GM12875 (cell line): Measurements from ENCODE around the gene MAT2A.

Source experiments
- H3K4me3 ChIP-seq: one replicate; pipeline ENCODE4 v1.5.1; 2011; ENCODE audit warnings: low read depth, low read length, control low read depth
- CTCF ChIP-seq: IDR thresholded peaks from 2 replicates; pipeline ENCODE4 v1.5.1; 2011; ENCODE audit warnings: low read depth, mild to moderate bottlenecking, control low read depth, inconsistent platforms, low read length, moderate library complexity, borderline replicate concordance; ENCODE audit not compliant: insufficient read depth

MAT2A gene

GRCh38 chr2:85566265-85566664, 27.3 kb downstream of the MAT2A start:
- no peak for TF ChIP-seq CTCF
- no peak overlapping the region for H3K4me3 ChIP-seq

- no peak overlapping the region for H3K4me3 ChIP-seq
- TF ChIP-seq CTCF: no peak
Measured at GRCh38 chr2:85575739-85576138, 36.8 kb downstream of the MAT2A start.

DNA sequence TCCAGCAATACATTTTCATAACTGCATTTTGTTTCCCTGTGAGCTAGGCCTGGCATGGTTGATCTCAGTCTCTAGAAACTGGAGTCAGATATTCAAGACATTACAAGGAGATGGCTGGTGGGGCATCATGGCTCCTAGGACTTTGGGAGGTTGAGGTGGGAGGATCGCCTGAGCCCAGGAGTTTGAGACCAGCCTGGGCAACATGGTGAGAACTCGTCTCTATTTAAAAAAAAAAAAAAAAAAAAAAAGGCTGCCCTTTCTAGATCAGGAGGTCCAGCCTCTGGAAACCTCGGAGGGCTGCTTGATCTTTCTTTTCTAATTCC, 38.1 kb downstream of the MAT2A start:
- TF ChIP-seq CTCF: no peak
- peak overlapping the region; percentile 51 for H3K4me3 ChIP-seq

DNA sequence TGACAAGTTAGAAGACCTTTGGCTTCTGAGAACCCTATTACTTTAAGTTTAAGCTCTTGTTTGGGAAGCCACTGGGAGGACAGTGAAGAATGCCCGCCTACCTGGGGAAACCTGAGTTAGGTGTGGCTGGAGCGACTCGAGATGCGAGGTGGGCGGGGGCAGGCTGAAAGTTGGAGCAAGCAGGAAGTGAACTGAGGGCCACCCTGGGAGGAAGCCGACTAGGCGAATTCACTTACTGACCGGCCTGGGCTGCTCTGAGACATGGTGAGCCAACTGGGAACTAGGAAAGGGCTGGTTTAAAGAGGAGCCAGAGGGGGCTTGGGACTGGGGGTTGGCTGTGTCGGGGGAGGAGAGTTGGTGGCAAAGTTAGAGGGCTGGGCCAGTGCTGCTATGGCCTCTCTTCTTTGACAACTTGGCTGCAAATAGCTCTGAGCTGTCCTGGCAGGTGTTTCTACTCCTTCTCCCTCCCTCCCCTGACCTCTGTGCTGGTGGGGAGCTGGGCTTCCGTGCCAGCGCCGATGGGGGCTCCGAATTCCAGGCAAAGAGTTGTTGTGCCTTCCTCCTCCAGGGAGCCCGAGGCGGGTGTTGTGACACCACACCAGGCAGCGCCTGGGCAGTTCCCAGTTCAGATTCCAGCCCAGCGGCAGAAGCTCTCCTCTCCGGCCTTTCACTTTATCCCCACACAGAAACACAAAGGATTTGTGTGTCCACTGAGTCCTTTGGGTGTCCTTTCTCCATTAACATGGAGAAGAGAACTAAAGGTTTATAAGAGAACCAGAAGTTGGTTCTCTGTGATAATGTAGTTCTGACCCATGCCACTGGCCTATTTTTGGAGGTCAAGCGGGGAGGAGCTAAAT, 38.6 kb downstream of the MAT2A start, which contains the start of gene VAMP8:
VAMP8 (plus strand) TSS at position 201 of the 857 bp plus-strand sequence; CDS start at position 262, 61 bp downstream.
- no peak for TF ChIP-seq CTCF
- H3K4me3 ChIP-seq: peak within 1 kb of the TSS; percentile 51

DNA sequence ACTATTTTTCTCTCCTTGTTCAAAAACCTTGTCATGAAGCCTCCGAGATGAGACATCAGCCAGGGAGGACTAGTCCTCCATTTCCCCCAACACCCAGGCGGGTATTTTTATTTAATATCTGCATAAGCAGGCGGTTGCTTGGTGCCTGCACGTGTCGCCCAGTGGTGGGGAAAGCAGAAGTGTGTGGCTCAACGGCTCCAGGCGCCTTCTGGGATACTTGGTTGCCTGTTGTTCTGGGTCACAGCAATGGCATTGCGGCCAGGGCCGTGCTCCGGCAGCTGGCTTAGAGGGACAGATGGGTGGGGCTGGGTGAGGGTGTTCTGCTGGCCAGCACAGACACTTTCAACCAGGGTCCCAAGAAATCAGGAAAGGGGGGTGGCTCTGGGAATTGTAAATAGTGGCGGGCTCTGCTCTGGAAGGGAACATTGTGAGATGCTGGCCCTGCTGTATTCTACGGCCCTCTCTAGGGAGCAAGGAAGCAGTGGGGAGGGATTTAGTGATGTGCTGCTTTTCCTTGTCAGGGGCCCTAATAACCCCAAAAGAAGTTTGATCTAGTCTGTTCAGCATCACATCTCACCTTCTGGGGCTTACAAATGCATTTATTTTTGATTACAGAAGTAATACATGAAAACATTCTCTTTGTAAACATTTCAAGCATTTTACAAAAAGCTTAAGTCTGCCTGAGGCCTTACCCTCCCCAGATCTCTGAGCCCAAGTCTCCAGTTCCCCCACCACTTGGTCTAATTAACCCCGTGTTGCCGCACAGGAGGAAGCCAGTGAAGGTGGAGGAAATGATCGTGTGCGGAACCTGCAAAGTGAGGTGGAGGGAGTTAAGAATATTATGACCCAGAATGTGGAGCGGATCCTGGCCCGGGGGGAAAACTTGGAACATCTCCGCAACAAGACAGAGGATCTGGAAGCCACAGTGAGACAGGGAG, 39.5 kb downstream of the MAT2A start:
- no peak for TF ChIP-seq CTCF
- H3K4me3 ChIP-seq: peak overlapping the region; percentile 51

GRCh38 chr2:85579266-85579935, 40.4 kb downstream of the MAT2A start:
- H3K4me3 ChIP-seq: peak overlapping the region; percentile 51
- no peak for TF ChIP-seq CTCF
